ENCODE results near the gene PPEF2. TPM values are rescaled to one million over a fixed set of nuclear protein-coding genes. Genes with fewer than 3 reads are reported as not detected.

Gene PPEF2
- total RNA-seq, 1 donor from 2014 or later = not detected

DNA sequence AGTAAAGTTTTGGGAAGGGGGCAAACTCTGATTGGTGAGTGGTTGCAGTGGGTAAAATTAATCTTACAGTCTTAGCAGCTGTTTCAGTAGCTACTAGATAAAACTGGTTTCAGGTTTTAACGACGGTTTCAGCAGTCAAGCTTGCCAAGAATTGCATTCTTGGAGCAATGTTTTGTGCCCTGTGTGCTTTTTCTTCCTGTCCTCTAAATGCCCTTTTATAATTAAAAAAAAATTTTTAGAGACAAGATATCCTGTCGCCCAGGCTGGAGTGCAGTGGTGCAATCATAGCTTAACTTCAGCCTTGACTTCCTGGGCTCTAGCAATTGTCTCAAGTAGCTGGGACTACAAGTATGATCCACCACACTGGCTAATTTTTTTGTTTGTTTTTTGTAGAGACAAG is 6.3 kb upstream of the PPEF2 start:
- Histone ChIP-seq H3K4me3 (ENCODE audit: low read depth, low read length) (no peak overlapping the region), H3K27me3 (ENCODE audit: control insufficient read depth, insufficient read depth, low read length) (no peaks in the 10 kb centered on the region), H3K36me3 (ENCODE audit: control insufficient read depth, insufficient read depth, low read length) (no peaks in the 10 kb centered on the region)
- DNase-seq (ENCODE audit: low read depth) = no peak
- TF ChIP-seq, protein P1, sequence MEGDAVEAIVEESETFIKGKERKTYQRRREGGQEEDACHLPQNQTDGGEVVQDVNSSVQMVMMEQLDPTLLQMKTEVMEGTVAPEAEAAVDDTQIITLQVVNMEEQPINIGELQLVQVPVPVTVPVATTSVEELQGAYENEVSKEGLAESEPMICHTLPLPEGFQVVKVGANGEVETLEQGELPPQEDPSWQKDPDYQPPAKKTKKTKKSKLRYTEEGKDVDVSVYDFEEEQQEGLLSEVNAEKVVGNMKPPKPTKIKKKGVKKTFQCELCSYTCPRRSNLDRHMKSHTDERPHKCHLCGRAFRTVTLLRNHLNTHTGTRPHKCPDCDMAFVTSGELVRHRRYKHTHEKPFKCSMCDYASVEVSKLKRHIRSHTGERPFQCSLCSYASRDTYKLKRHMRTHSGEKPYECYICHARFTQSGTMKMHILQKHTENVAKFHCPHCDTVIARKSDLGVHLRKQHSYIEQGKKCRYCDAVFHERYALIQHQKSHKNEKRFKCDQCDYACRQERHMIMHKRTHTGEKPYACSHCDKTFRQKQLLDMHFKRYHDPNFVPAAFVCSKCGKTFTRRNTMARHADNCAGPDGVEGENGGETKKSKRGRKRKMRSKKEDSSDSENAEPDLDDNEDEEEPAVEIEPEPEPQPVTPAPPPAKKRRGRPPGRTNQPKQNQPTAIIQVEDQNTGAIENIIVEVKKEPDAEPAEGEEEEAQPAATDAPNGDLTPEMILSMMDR (IDR thresholded peaks at IDR 0.05; ENCODE audit: insufficient read depth, low read length, severe bottlenecking) = no peak
- no peak for FAIRE-seq

DNA sequence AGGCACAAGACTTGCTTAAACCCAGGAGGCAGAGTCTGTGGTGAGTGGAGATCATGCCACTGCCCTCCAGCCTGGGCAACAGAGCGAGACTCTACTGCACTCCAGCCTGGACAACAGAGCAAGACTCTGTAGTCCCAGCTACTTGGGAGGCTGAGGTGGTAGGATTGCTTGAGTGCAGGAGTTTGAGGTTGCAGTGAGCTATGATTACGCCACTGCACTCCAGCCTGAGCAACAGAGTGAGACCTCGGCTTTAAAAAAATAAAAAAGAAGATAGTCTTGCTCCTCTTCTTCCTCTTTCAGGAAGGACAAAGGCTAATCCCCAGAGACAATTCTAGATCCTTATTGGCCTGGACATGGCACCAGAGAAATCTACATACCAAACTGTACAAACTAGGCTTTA is 5.7 kb upstream of the PPEF2 start:
- H3K4me3 ChIP-seq (ENCODE audit: low read depth, low read length) = no peak overlapping the region
- no peak for FAIRE-seq
- no peaks in the 10 kb centered on the region for H3K27me3 ChIP-seq (ENCODE audit: control insufficient read depth, insufficient read depth, low read length)
- TF ChIP-seq, protein P1 (IDR thresholded peaks at IDR 0.05; ENCODE audit: insufficient read depth, low read length, severe bottlenecking) = no peak
- DNase-seq (ENCODE audit: low read depth) = no peak
- no peaks in the 10 kb centered on the region for H3K36me3 ChIP-seq (ENCODE audit: control insufficient read depth, insufficient read depth, low read length)

DNA sequence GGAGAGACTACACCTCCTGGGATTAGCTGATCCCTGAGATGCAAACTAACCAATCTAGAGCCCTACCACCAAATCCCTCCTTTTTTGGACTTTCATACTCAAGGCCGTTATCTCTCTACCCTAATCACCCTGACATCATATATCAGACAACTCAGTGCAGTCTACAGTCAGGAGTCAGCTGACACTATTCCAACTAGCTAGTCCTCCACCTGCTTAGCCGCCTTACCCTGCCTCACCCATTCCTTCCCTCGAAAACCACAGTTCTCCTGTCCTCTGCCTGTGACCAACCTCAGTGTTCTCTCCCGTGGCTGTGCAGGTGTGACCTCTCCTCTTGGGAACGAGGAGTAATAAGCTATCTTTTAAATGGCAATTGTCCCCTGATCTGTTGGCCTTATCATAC is 1.8 kb upstream of the PPEF2 start:
- no peak overlapping the region for H3K4me3 ChIP-seq (ENCODE audit: low read depth, low read length)
- H3K36me3 ChIP-seq (ENCODE audit: control insufficient read depth, insufficient read depth, low read length) = no peaks in the 10 kb centered on the region
- FAIRE-seq (no peak), DNase-seq (ENCODE audit: low read depth) (no peak)
- H3K27me3 ChIP-seq (ENCODE audit: control insufficient read depth, insufficient read depth, low read length) = no peaks in the 10 kb centered on the region
- TF ChIP-seq, protein P1 (IDR thresholded peaks at IDR 0.05; ENCODE audit: insufficient read depth, low read length, severe bottlenecking) = no peak

DNA sequence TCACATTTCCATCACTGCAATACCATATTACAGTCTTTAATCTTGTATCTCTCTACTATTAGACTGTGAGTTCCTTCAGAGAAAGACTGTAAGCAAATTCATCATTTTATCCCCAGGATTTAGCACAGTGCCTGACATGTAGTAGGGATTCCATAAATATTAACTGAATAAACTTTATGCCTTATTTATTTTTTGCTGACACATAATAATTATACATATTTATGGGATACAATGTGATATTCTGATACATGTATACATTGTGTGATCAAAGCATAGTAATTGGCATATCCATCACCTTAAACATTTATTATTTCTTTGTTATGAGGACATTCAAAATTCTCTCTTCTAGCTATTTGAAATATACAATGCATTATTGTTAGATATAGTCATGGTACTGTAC is 3.7 kb downstream of the PPEF2 start:
- H3K27me3 ChIP-seq (ENCODE audit: control insufficient read depth, insufficient read depth, low read length) = no peaks in the 10 kb centered on the region
- no peaks in the 10 kb centered on the region for H3K36me3 ChIP-seq (ENCODE audit: control insufficient read depth, insufficient read depth, low read length)
- H3K4me3 ChIP-seq (ENCODE audit: low read depth, low read length) = no peak overlapping the region
- TF ChIP-seq, protein P1 (IDR thresholded peaks at IDR 0.05; ENCODE audit: insufficient read depth, low read length, severe bottlenecking) = no peak
- DNase-seq (ENCODE audit: low read depth) (no peak), FAIRE-seq (no peak)

DNA sequence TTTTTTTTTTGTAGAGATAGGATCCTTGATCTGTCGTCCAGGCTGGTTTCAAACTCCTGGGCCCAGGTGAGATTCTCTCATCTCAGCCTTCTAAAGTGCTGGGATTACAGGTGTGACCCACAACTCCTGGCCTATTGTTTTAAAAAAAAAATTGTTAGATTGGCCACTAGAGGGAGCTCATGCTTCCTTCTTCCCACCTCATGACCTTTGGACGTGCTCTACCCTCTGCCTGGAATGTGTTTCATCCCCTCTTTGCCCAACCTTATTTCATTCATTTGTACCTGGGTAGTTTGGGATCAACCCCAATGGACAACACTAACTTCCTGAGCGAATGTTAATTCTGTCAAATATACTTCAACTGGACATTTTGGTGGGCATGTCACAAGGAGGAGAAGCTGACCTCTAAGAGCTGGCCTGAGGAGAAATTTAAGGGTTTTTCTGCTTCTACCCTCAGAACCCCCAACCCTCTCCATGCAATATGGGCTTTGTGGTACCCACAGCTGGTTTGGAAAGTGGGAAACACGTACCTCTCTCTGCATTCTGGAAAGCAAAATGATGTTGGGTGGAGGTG is 6.4 kb downstream of the PPEF2 start:
- DNase-seq (ENCODE audit: low read depth) = peak; percentile 33
- FAIRE-seq = no peak
- H3K27me3 ChIP-seq (ENCODE audit: control insufficient read depth, insufficient read depth, low read length) = no peaks in the 10 kb centered on the region
- no peaks in the 10 kb centered on the region for H3K36me3 ChIP-seq (ENCODE audit: control insufficient read depth, insufficient read depth, low read length)
- H3K4me3 ChIP-seq (ENCODE audit: low read depth, low read length) = no peak overlapping the region
- TF ChIP-seq, protein P1 (IDR thresholded peaks at IDR 0.05; ENCODE audit: insufficient read depth, low read length, severe bottlenecking) = peak; percentile 67

DNA sequence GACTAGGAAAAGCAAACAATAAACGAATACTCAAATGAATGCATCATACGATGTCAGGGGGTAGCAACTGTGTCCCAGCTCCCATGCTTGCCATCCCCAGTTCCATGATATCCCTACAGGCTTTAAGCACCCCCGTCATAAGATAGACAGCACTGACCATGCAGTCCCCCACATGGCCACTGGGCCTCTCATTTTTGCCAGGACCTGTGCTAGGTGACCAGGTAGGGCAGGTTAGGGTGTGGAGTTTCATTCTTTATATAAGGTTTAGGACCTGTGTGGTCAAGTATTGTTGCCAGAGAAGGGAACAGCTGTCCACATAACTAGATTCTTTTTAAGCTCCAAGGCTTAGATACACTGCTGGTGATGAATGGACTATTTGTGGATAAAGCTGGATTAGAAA is 9.7 kb downstream of the PPEF2 start:
- DNase-seq (ENCODE audit: low read depth) (no peak), FAIRE-seq (no peak)
- H3K4me3 ChIP-seq (ENCODE audit: low read depth, low read length) = no peak overlapping the region
- TF ChIP-seq, protein P1 (IDR thresholded peaks at IDR 0.05; ENCODE audit: insufficient read depth, low read length, severe bottlenecking) = peak; percentile 18
- H3K27me3 ChIP-seq (ENCODE audit: control insufficient read depth, insufficient read depth, low read length) = no peaks in the 10 kb centered on the region
- H3K36me3 ChIP-seq (ENCODE audit: control insufficient read depth, insufficient read depth, low read length) = no peaks in the 10 kb centered on the region
